HG02970 (cell line): ENCODE measurements around the gene BOD1L2.

Experiments
- ATAC-seq: cut with Tn5 transposase; IDR thresholded peaks from one replicate; pipeline ENCODE4 v1.9.1; 2021; ENCODE audit warnings: mild to moderate bottlenecking, moderate library complexity, moderate number of reproducible peaks; ENCODE audit not compliant: unreplicated experiment, low FRiP score

The BOD1L2 gene

GRCh38 chr18:57146956-57147636 is at the start of gene BOD1L2:
TSS of gene BOD1L2 (plus strand) at chr18:57147087. CDS start at chr18:57147313, 226 bp downstream.
- no peak for ATAC-seq

DNA sequence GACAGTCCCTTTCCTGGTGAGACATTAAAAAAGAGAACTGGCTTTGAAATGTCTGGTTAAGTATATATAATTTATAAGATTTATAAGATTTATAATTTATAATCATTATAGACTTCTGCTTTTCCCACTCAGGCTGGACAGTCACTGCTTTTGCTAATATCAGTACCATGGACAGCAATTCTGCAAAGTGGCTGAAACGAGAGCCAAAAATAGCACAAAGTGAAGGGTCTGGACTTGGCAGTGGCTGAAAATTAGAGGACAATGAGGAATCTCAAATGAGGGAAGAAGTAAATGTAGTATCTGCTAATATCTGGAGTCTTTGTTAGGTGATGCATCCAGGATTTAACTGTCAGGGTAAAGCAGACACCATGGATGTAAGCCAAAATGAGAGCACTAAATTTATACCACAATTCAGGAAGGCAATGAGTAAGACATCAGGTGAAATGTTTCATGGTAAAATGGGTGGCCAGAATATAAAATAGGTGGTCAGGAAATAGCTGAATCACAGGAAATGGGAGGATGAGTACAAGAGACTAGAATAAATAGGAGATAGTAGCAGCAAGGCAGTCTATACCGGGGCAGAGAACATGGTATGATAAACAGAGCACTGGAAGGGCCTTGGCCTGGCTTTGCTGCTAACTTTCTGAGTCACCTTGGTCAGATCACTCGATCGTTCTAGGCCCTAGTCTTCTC is 39.6 kb upstream of the BOD1L2 start:
- ATAC-seq: no peak

DNA sequence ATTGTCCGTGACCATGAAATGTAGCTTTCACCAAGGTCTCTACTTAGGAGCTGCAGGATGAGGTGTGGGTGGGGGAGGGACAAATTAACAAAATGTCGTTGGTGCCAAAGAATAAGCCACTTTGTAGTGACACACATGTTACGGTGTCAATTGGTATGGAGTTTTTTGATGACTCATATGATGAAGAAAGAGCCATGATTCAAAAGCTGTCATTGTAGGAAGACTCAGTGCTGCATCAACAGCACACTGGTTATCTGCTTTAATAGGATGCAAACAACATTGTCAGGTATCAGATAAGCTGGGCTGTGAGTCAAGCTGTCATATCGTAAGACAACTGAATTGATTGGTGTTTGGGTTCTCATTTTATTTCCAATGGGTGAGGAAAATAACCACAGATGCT is 36.6 kb upstream of the BOD1L2 start:
- no peak for ATAC-seq

DNA sequence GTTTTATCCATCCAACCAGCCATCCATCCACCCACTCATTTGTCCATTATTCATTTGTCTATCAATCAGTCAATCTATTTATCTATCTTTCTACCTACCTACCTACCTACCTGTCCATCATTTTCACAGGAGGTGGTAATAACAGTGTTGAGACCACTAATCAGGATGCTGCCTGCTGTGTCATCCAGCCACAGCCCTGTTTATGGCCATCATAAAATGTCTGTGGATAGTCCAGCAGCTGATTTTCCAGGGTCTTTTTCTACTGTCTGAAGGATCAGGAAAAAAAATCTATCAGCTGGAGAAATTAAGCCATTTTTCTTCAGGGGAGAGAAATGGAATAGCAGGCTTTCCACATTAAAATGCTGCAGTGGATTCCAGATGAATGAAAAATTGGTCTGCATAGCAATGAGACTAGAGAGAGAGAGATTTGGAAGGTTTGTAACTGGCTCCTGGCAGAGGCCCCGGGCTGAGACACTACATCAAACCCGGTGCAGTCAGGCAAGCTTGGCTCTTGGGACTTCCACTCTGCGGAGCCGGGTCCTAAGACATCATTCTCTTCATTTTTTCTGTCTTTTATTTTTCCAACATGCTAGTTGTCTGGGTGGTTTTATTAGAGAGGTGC is 33.0 kb upstream of the BOD1L2 start:
- ATAC-seq: no peak

- ATAC-seq: no peak
These were observed 30.2 kb upstream of the BOD1L2 start for GRCh38 chr18:57116598-57117132.

DNA sequence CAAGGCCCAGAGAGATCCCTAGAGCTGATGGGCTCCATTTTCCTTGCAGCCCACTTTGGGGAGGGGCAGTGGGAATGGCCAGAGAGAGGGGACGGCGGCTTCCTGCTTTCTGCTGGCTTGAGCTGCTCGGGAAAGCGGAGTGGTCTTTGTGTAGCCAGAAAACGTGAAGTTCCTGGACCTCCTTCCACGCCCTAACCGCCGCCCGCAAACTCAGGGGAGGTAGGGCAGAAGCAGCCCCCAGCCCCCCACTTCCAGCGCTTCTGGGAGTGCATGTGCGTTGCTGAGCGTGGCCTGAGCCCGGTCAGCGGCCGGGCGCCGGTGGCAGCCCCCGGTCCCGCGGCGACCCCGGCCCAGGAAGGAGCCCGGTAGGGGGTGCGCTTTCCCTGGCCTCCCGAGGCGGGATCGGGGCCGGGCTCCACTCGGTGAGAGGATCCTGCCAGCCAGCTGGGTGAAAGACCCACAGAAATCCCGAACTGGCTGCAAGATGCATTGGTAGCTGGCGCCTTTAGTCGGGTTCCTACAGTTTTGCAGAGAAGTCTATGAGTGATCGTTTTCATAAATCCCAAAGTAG is 25.3 kb upstream of the BOD1L2 start:
- no peak for ATAC-seq

- ATAC-seq: no peak
These were observed 23.9 kb upstream of the BOD1L2 start for GRCh38 chr18:57122936-57123510.

GRCh38 chr18:57125627-57126026 is 21.3 kb upstream of the BOD1L2 start:
- no peak for ATAC-seq

- no peak for ATAC-seq
These were observed 18.5 kb upstream of the BOD1L2 start for GRCh38 chr18:57128220-57128932.

- no peak for ATAC-seq
These were observed 15.8 kb upstream of the BOD1L2 start for GRCh38 chr18:57131101-57131500.

- ATAC-seq: no peak
These were observed 15.1 kb upstream of the BOD1L2 start for GRCh38 chr18:57131782-57132181.

- no peak for ATAC-seq
These were observed 12.2 kb upstream of the BOD1L2 start for GRCh38 chr18:57134618-57135135.

DNA sequence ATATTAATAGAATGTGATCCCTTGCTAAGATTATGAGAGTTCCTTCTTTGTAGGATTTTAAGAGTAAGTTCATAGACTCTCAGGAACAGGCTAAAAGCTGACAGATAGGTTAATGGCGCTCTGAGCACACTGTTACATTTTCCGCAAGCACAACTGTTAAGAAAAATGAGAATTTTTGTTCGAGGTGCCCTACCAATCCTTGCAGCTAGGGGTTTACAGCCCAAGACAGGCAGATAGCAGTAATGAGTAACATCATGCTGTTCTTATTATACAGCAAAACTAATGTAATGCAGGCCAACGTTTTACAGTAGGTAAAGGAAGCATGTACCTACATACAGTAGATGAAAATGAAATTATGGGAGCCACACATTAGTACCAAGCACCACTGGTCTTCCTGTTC is 11.2 kb upstream of the BOD1L2 start:
- no peak for ATAC-seq

DNA sequence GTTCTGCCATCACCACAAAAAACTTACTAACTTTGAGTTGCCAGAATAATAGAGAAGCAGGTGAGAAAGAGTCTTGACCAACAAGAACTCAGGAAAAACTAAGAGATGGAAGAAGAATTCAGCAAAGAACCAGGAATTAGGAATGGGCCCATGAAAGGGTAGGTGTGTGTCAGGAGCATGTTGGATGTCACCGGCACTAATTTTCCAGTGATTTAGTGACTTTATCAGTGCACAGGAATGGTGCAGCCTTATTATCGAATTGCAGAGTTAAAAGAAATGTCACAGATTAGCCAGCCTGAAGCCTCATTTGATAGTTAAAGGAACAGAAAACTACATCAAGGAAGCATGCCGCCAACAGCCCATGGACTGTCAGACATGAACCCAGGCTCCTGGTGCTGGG is 9.0 kb upstream of the BOD1L2 start:
- ATAC-seq: no peak

GRCh38 chr18:57141208-57142129 is 5.4 kb upstream of the BOD1L2 start:
- no peak for ATAC-seq

GRCh38 chr18:57142324-57142723 is 4.6 kb upstream of the BOD1L2 start:
- ATAC-seq: no peak

- no peak for ATAC-seq
These were observed 3.6 kb upstream of the BOD1L2 start for GRCh38 chr18:57143265-57143664.

DNA sequence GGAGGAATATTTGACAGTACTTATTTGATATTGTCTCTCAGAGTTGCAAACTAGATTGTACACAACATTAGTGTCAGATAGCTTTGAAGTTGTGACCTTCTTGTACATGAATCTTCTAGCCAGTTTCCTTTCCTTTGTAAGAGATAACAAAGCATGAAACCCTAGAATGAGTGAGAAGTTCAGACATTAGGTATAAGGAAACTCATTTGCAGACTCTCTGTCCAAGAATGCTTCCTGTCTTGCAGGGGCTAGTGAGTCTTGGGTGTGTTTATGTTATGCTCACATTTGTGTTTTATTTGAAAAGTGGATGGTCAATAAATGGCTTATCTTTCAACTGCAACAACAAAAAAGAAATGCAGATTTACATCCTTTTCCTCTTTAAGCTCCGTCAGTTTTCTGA is 1.4 kb downstream of the BOD1L2 start:
- no peak for ATAC-seq

DNA sequence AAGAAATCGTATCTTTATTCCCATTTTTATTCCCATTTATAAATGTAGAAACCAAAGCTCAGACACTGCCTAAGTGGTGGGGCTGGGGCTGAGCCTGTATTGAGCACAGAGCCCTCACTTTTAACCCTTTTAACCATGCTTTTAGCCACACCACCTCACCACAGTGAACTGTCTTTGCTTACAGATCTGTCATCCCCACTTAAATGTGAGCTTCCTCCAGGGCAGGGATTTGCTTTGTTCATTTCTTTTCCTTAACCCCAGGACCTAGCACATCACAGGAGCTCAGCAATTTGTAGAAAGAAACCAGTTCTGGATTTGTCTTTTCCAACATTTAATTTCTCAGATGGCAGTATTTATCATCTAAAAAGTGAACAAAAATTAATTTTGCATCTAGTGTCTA is 2.2 kb downstream of the BOD1L2 start:
- ATAC-seq: no peak
